Effector memory CD4-positive, alpha-beta T cell (primary cell): ENCODE measurements around the gene GK.
A peak's percentile ranks its signal among the peaks of the same experiment; 100 is the strongest.

Experiments
- DNase-seq, 3 donors: peaks; one replicate each; pipeline ENCODE4 v3.0.0-alpha.2; 2020
- H3K27ac ChIP-seq: 2 replicates; pipeline ENCODE4 v1.7.0; 2013; ENCODE audit warnings: mild to moderate bottlenecking, low read length, moderate library complexity; ENCODE audit not compliant: insufficient read depth, poor library complexity, severe bottlenecking
- H3K27me3 ChIP-seq: replicated peaks from 2 replicates; pipeline ENCODE4 v1.7.0; 2013; ENCODE audit warnings: mild to moderate bottlenecking, low read length; ENCODE audit not compliant: insufficient read depth, control insufficient read depth, poor library complexity, severe bottlenecking
- H3K36me3 ChIP-seq: 2 replicates; pipeline ENCODE4 v1.7.0; 2013; ENCODE audit warnings: mild to moderate bottlenecking, low read length, moderate library complexity; ENCODE audit not compliant: control insufficient read depth, insufficient read depth
- H3K4me1 ChIP-seq: 2 replicates; pipeline ENCODE4 v1.7.0; 2013; ENCODE audit warnings: low read length, mild to moderate bottlenecking; ENCODE audit not compliant: control insufficient read depth, insufficient read depth, poor library complexity, severe bottlenecking
- H3K4me3 ChIP-seq: 2 replicates; pipeline ENCODE4 v1.7.0; 2013; ENCODE audit warnings: low read length, low read depth, mild to moderate bottlenecking; ENCODE audit not compliant: insufficient read depth, poor library complexity, severe bottlenecking
- H3K9me3 ChIP-seq: 2 replicates; pipeline ENCODE4 v1.7.0; 2013; ENCODE audit warnings: mild to moderate bottlenecking, low read length, moderate library complexity; ENCODE audit not compliant: control insufficient read depth
- total RNA-seq, 3 donors: gene quantifications; one replicate each; lab custom pipeline; 2026; lab: John Stamatoyannopoulos, UW

GK gene
- 4.7 to 5.7 (median 5.2) reads per million in 3 donors for total RNA-seq

DNA sequence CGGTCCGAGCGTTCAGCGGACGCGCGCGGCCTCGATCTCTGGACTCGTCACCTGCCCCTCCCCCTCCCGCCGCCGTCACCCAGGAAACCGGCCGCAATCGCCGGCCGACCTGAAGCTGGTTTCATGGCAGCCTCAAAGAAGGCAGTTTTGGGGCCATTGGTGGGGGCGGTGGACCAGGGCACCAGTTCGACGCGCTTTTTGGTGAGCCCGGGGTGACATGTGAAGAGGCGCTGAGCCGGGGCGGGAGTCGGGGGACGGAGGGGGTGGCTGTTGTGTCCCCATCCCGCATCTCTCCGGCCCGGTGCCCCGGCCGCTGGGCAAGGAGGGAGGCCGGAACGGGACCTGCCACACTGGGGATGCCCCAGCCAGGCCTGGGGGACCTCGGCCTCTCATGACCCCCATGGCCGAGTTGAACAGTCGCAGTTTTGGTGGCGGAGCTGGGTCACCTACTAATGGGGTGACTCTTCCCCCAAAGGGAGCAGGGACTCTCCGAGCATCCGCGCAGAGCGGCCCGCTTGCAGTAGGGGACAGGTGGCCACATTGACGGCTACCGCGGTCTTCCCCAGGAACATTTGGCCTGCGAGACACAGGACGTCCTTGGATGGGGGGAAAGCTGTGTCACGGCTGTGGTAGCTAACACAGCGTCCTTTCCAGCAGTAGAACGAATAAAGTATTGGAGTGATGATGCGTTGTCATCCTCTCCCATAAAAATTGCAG, at the start of gene GK:
TSS of gene GK (plus strand) at position 9 of the 717 bp plus-strand sequence. CDS start at position 124, 115 bp downstream.
- Histone ChIP-seq H3K9me3 (no peaks in the 10 kb centered on the region), H3K27ac (peak within 1 kb of the TSS; percentile 63), H3K27me3 (no peaks in the 10 kb centered on the region), H3K4me1 (peaks cover 4% of the 10 kb centered on the region), H3K36me3 (no peaks in the 10 kb centered on the region), H3K4me3 (peak within 1 kb of the TSS; percentile 78)
- peak in 2 of 3 donors; percentile 2 to 6 for DNase-seq

GRCh38 chrX:30607155-30607554, 46.1 kb upstream of the GK start:
- Histone ChIP-seq H3K4me3 (no peak overlapping the region), H3K4me1 (no peaks in the 10 kb centered on the region), H3K9me3 (no peaks in the 10 kb centered on the region), H3K36me3 (no peaks in the 10 kb centered on the region), H3K27me3 (no peaks in the 10 kb centered on the region), H3K27ac (no peak overlapping the region)
- no peak for DNase-seq

- H3K27ac ChIP-seq: no peak overlapping the region
- no peak overlapping the region for H3K4me3 ChIP-seq
- no peaks in the 10 kb centered on the region for H3K36me3 ChIP-seq
- H3K4me1 ChIP-seq: no peaks in the 10 kb centered on the region
- H3K27me3 ChIP-seq: no peaks in the 10 kb centered on the region
- no peak for DNase-seq
- H3K9me3 ChIP-seq: no peaks in the 10 kb centered on the region
These were observed 43.2 kb upstream of the GK start for GRCh38 chrX:30610026-30610425.

- DNase-seq: no peak
- H3K27me3 ChIP-seq: no peaks in the 10 kb centered on the region
- H3K36me3 ChIP-seq: no peaks in the 10 kb centered on the region
- no peaks in the 10 kb centered on the region for H3K9me3 ChIP-seq
- no peaks in the 10 kb centered on the region for H3K4me1 ChIP-seq
- no peak overlapping the region for H3K4me3 ChIP-seq
- no peak overlapping the region for H3K27ac ChIP-seq
These were observed 41.0 kb upstream of the GK start for GRCh38 chrX:30612250-30612655.

- DNase-seq: no peak
- Histone ChIP-seq H3K27me3 (no peaks in the 10 kb centered on the region), H3K4me1 (no peaks in the 10 kb centered on the region), H3K27ac (no peak overlapping the region), H3K36me3 (no peaks in the 10 kb centered on the region), H3K4me3 (no peak overlapping the region), H3K9me3 (no peaks in the 10 kb centered on the region)
These were observed 39.5 kb upstream of the GK start for GRCh38 chrX:30613721-30614120.

DNA sequence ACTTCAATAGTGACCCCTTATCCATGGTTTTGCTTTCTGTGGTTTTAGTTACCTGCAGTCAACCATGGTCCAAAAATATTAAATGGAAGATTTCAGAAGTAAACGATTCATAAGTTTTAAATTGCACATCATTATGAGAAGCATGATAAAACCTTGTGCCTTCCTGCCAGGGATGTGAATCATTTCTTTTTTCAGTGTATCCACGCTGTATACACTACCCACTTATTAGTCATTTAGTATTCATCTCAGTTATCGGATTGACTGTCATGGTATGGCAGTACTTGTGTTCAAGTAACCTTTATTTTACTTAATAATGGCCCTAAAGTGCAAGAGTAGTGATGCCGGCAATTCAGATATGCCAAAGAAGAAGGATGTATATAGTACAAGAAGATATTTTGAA, 38.0 kb upstream of the GK start:
- no peaks in the 10 kb centered on the region for H3K36me3 ChIP-seq
- H3K4me3 ChIP-seq: no peak overlapping the region
- no peak for DNase-seq
- no peaks in the 10 kb centered on the region for H3K4me1 ChIP-seq
- H3K27ac ChIP-seq: no peak overlapping the region
- H3K9me3 ChIP-seq: no peaks in the 10 kb centered on the region
- H3K27me3 ChIP-seq: no peaks in the 10 kb centered on the region

GRCh38 chrX:30618160-30618765, 35.0 kb upstream of the GK start:
- Histone ChIP-seq H3K27me3 (no peaks in the 10 kb centered on the region), H3K4me3 (no peak overlapping the region), H3K9me3 (peaks cover 3% of the 10 kb centered on the region), H3K36me3 (no peaks in the 10 kb centered on the region), H3K4me1 (no peaks in the 10 kb centered on the region), H3K27ac (no peak overlapping the region)
- no peak for DNase-seq

DNA sequence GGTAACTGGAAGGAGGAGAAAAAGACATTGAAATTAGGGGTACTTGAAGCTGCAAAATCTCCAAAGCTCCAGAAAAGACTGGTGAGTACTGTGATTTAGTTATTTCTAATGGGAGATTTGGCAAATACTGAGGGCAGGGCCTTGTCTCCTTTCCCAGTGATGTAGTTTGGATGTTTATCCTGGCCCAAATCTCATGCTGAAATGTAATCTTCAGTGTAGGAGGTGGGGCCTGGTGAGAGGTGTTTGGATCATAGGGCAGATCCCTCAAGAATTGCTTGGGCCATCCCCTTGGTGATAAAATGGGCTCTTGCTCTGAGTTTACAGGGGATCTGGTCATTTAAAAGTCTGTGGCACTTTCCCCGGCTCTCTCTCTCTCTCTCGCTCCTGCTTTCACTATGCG, 33.1 kb upstream of the GK start:
- no peak overlapping the region for H3K4me3 ChIP-seq
- H3K27ac ChIP-seq: no peak overlapping the region
- peaks cover 3% of the 10 kb centered on the region for H3K9me3 ChIP-seq
- no peaks in the 10 kb centered on the region for H3K36me3 ChIP-seq
- no peaks in the 10 kb centered on the region for H3K27me3 ChIP-seq
- H3K4me1 ChIP-seq: no peaks in the 10 kb centered on the region
- DNase-seq: no peak

DNA sequence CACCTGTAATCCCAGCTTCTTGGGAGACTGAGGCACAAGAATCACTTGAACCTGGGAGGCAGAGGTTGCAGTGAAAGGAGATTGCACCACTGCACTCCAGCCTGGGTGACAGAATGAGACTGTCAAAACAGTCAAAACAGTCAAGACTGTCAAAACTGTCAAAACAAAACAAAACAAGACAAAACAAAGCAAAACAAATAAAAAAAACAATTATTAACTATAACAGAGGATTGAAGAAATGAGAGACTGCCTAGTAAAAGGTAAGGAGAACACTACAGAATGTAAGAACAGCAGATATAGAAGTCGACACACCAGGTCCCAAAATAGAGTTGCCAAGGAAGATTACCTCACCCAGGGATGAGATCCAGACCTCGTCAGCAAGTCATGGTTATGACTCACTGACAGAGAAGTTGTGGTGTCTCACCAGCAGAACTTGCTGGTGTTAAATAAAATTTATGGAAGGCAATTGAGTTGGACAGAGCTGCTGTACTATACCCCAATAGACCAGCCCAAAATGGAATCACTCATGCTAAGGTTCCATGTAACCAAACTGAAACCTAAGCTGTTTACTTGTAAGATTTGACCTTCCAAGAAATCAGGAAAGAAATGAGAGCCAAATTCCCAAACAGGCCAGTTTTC, 32.1 kb upstream of the GK start:
- DNase-seq: no peak
- no peak overlapping the region for H3K27ac ChIP-seq
- H3K27me3 ChIP-seq: no peaks in the 10 kb centered on the region
- H3K4me3 ChIP-seq: no peak overlapping the region
- no peaks in the 10 kb centered on the region for H3K36me3 ChIP-seq
- no peaks in the 10 kb centered on the region for H3K4me1 ChIP-seq
- peaks cover 3% of the 10 kb centered on the region for H3K9me3 ChIP-seq

GRCh38 chrX:30622361-30622760, 30.9 kb upstream of the GK start:
- no peaks in the 10 kb centered on the region for H3K4me1 ChIP-seq
- no peaks in the 10 kb centered on the region for H3K36me3 ChIP-seq
- no peak for DNase-seq
- H3K27ac ChIP-seq: no peak overlapping the region
- no peaks in the 10 kb centered on the region for H3K27me3 ChIP-seq
- H3K9me3 ChIP-seq: peaks cover 3% of the 10 kb centered on the region
- H3K4me3 ChIP-seq: no peak overlapping the region
